HG03378 (cell line): Measurements from ENCODE around the gene MVB12A.

Source experiments
- ATAC-seq: cut with Tn5 transposase; IDR thresholded peaks from one replicate; pipeline ENCODE4 v1.9.1; 2021; ENCODE audit warnings: mild to moderate bottlenecking, moderate library complexity; ENCODE audit not compliant: unreplicated experiment

Gene MVB12A

GRCh38 chr19:17441241-17442021, 21.6 kb downstream of the MVB12A start:
- no peak for ATAC-seq

GRCh38 chr19:17445526-17446165, 25.8 kb downstream of the MVB12A start:
- no peak for ATAC-seq

GRCh38 chr19:17447704-17448130, 27.9 kb downstream of the MVB12A start:
- ATAC-seq, result no peak

- no peak for ATAC-seq
Measured at GRCh38 chr19:17448131-17448967, 28.5 kb downstream of the MVB12A start, which contains the start of gene TMEM221. Gene TMEM221, minus strand, starts transcription at chr19:17448668. Its CDS starts 206 bp downstream, at chr19:17448462.

GRCh38 chr19:17450264-17451075, 30.6 kb downstream of the MVB12A start:
- no peak for ATAC-seq

GRCh38 chr19:17451820-17452219, 32.0 kb downstream of the MVB12A start:
- ATAC-seq, result no peak

- no peak for ATAC-seq
Measured at GRCh38 chr19:17454576-17455071, 34.8 kb downstream of the MVB12A start.

GRCh38 chr19:17455308-17456123, 35.7 kb downstream of the MVB12A start:
- no peak for ATAC-seq

- no peak for ATAC-seq
Measured at GRCh38 chr19:17456127-17456526, 36.3 kb downstream of the MVB12A start.

- ATAC-seq, result no peak
Measured at GRCh38 chr19:17457616-17458015, 37.8 kb downstream of the MVB12A start.

GRCh38 chr19:17458970-17459369, 39.1 kb downstream of the MVB12A start:
- ATAC-seq, result no peak

- ATAC-seq, result no peak
Measured at GRCh38 chr19:17460372-17461230, 40.8 kb downstream of the MVB12A start, which contains the start of gene NXNL1. Gene NXNL1, minus strand, starts transcription at chr19:17460926. Its CDS starts 57 bp downstream, at chr19:17460869.

- no peak for ATAC-seq
Measured at GRCh38 chr19:17466487-17466850, 46.6 kb downstream of the MVB12A start.

- no peak for ATAC-seq
Measured at GRCh38 chr19:17467471-17468301, 47.8 kb downstream of the MVB12A start.

GRCh38 chr19:17468302-17469091, 48.6 kb downstream of the MVB12A start:
- ATAC-seq, result no peak

GRCh38 chr19:17469092-17469480, 49.2 kb downstream of the MVB12A start:
- ATAC-seq, result no peak
